GM08714 (cell line): Measurements from ENCODE around the gene PRKCD.

Experiments used
- H3K4me3 ChIP-seq: fragments of 200-500 bp; sonication (Bioruptor generic); 2 replicates; pipeline ENCODE4 v1.5.1; 2014; ENCODE audit warnings: mild to moderate bottlenecking, low read length, inconsistent platforms
- ZNF274 ChIP-seq: IDR thresholded peaks from 2 replicates; pipeline ENCODE4 v1.6.1; 2012; ENCODE audit warnings: mild to moderate bottlenecking, low read depth, low read length

Gene PRKCD

DNA sequence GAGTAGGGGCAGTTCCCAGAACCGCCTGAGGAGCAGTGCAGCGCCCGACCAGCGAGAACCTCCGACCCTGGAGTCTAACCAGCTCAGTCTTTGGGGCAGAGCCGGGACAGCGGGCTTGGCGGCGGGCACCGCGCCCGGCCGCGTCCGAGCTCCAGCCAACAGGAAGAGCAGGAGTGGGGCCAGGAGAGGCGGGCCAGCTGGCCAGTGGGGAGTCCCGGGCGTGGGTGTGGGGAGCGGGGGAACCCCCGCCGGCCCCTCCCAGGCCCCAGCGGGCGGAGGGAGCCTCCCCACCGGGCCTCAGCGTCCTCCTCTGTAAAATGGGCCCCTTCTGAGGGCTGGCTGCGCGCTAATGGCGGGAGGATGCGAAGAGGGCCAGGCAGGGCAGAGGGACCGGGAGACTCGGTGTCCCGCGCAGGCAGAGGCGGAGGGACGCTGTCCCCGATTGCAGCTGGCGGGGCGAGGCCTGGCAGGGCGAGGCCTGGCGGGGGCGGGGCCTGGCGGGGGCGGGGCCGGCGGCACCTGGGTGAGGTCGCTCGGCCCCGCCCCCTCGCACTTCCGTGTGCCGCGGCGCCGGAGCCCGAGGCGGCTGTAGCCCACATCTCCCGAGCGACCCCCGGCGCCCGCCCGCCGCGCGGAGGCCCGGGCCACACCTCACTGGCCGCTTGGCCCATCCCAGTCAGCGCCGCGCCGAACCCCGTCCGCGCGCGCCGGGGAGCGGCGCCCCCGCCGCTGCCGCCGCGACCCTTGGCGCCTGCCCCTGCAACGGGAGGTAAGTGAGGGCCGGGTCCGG lies at the start of gene PRKCD:
Gene PRKCD (plus strand): TSS at position 550 of the 790 bp plus-strand sequence. CDS start 17,214 bp downstream, outside the sequence.
- no peak for TF ChIP-seq ZNF274
- H3K4me3 ChIP-seq: peak within 1 kb of the TSS; percentile 88

DNA sequence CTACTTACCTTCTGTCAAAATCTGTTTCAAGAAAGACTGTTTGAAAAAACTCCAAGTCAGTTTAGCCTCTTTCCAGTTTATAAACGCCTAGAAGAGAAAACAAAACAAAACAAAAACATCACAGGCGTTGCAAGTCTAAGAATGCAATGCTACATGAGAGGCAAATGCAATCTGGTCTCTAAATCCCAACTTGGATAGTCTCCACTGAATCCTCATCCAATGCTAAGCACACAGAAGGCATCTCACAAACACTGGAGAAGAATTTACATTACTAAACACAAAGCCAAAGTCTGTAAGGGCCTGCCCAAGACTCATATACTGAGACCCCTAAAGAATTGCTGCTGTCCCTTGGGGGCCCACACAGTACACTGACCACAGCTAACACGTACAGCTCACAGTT lies 49.2 kb upstream of the PRKCD start:
- H3K4me3 ChIP-seq: no peak overlapping the region
- TF ChIP-seq ZNF274: no peak

DNA sequence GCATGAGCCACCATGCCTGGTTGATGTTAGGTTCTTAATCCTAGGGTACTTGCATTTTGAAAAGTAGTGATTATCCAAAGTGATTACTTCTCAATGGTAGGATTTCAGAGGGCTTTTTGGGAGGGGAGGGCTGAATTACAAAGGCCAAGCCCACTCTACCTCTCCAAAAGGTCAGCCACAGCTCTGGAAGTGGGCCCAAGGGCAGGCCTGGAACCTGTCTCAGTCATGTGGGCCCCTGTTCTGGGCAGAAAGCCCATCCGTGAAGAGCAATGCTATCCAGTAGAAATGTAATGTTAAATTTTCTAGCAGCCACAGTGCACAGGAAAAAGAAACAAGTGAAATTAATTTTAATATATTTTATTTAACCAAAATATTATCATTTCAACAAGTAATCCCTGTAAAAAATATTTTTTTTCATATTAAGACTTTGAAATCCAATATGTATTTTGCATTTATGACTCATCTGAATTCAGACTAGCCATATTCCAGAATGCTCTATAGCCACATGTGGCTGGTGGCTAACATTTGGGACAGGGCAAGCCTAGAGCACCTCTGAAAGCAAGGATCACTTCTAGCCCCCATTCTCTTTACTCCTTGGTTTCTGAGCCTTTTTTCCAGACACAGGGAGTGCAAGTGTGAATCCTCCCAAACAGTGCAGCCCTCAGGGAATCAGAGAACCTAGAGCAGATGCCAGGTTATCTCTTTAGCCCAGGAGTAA lies 47.6 kb upstream of the PRKCD start:
- no peak overlapping the region for H3K4me3 ChIP-seq
- no peak for TF ChIP-seq ZNF274

GRCh38 chr3:53114011-53114400 lies 47.0 kb upstream of the PRKCD start:
- H3K4me3 ChIP-seq: no peak overlapping the region
- no peak for TF ChIP-seq ZNF274

DNA sequence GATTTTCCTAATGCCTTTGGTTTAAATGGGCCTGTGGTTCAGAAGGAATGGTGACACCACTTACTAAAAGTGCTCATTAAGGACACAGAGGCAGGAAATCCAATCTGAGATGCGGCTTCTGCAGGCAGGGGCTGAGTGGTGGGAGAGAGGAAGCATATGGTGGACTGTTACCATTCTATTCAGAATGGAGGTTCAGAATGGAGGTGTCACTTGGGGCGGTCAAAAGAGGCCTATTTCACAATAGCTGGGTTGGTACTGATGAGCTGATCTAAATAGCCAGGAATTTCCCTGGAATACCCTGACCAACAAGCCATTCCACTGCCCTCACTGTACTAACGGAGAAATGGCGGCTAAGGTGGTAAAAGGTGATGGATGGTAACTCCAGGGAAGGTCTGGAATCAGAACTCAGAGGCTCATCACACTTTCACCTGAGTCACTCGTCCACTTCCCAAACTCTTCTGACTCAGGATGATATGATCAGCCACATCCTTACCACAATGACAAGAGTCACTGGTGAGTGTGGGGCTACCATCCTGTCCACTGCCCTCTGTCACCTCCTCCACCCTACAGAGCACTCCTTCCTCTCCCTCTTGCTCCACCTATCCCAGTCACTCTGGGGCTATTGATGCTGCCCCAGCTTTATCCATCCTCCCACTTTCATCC lies 46.5 kb upstream of the PRKCD start:
- TF ChIP-seq ZNF274: no peak
- H3K4me3 ChIP-seq: no peak overlapping the region

GRCh38 chr3:53116956-53117355 lies 44.1 kb upstream of the PRKCD start:
- H3K4me3 ChIP-seq: no peak overlapping the region
- TF ChIP-seq ZNF274: no peak

GRCh38 chr3:53120336-53120735 lies 40.7 kb upstream of the PRKCD start:
- no peak overlapping the region for H3K4me3 ChIP-seq
- no peak for TF ChIP-seq ZNF274

DNA sequence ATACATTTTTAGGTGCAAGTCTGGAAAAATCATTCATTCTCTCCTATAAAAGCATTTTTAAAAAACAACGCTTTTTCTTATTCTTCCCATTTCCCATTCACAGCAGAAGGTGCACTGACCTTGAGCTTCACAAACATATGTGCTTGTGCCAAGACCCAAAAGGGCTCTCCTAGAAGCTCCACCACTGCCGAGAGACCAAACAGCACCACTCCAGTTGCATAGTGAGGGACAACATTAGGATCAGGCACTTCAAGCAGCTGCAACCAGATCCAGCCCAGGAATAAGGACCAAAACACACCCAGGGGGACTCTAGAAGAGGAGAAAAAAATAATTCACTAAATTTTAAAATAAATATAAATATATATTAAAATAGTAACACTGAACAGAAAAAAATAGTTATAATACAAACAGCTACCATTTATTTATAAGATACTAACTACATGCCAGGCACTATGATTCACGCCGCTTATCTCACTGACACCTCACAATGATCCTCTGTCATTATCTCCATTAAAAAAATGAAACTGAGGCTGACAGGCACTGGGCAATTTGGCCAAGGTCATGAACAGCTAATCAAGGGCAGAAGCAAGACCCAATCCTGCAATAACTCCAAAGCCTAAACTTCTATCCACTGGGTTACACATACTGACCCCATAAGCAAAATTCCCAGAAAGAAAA lies 38.6 kb upstream of the PRKCD start:
- no peak overlapping the region for H3K4me3 ChIP-seq
- no peak for TF ChIP-seq ZNF274

DNA sequence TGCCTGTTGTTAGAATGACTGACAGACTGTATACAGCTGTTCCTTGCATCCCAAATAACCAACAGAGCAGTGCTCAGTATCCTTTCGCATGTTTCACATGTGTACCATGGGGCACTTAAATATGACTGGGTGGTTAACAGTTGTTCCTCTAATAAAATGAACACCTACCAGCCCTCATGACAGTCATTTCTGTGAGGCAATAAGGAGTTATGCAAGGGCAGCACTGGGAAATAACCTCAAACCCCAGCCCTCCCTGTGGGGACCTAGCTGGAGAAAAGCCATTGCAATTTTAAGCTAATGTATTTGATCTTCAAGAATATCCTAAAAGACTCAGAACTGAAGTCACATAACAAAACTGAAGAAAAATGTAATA lies 38.1 kb upstream of the PRKCD start:
- no peak for TF ChIP-seq ZNF274
- no peak overlapping the region for H3K4me3 ChIP-seq

- no peak overlapping the region for H3K4me3 ChIP-seq
- TF ChIP-seq ZNF274: no peak
These were observed 37.5 kb upstream of the PRKCD start for GRCh38 chr3:53123510-53123909.

DNA sequence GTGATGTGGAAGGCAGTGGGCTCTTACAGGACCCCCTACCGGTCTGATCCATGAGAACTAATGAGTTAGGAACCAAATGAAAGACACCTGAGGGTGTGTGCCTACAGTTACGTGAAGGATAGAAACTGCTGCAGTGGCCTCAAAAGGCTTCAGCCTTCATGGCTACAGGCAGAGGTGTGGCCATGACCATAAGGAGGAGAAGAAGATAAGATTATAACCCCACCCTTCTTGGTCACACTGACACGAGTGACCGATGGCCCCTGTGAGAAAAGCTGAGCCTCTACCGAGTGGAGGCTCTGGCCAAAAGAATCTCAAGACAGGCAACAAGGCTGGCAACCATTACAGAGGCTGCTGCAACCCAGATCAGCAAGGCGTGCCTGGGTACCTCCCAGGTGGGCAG lies 37.1 kb upstream of the PRKCD start:
- no peak overlapping the region for H3K4me3 ChIP-seq
- no peak for TF ChIP-seq ZNF274

- no peak for TF ChIP-seq ZNF274
- H3K4me3 ChIP-seq: no peak overlapping the region
These were observed 34.4 kb upstream of the PRKCD start for GRCh38 chr3:53126601-53127000.

- peak overlapping the region; percentile 96 for H3K4me3 ChIP-seq
- no peak for TF ChIP-seq ZNF274
These were observed 31.7 kb upstream of the PRKCD start for GRCh38 chr3:53129344-53129743.
